ENCODE measurements around the gene UBE2E1. TPM values are rescaled to one million over a fixed set of nuclear protein-coding genes. Genes with fewer than 3 reads are reported as not detected.

Gene UBE2E1
- total RNA-seq, 4 donors from 2014 or later, result 32.6 to 62.5 (median 55.9) TPM

DNA sequence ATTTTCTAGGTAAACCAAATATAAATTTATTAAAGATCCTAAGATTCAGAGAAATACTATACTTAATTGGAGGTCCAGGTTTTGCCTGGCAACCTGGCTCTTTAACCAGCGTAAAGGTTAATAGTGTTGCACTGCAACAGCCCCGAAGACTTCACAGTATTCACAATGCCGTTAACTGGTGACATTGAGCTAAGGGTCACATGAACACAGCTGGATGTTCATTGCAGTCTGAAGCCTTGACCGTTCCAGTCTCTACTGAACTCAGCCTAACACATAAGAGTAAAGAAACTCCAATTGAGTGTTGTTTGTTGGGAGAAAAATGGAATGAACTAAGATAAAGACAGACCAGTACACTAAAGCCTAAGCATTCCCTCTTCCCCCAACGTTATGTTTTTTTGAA lies 84.2 kb downstream of the UBE2E1 start:
- H3K4me3 ChIP-seq (ENCODE audit: low read depth, poor library complexity, severe bottlenecking), result no peak overlapping the region
- intact Hi-C loops (cut with DNase I; ENCODE audit: low total_unique reads), result no loop called here
- WGBS, 2 donors, result 89 to 90% methylated on average over 5 of the region's 5 CpGs
- TF ChIP-seq POLR2A (IDR thresholded peaks at IDR 0.05), result no peak
- TF ChIP-seq, protein P1, sequence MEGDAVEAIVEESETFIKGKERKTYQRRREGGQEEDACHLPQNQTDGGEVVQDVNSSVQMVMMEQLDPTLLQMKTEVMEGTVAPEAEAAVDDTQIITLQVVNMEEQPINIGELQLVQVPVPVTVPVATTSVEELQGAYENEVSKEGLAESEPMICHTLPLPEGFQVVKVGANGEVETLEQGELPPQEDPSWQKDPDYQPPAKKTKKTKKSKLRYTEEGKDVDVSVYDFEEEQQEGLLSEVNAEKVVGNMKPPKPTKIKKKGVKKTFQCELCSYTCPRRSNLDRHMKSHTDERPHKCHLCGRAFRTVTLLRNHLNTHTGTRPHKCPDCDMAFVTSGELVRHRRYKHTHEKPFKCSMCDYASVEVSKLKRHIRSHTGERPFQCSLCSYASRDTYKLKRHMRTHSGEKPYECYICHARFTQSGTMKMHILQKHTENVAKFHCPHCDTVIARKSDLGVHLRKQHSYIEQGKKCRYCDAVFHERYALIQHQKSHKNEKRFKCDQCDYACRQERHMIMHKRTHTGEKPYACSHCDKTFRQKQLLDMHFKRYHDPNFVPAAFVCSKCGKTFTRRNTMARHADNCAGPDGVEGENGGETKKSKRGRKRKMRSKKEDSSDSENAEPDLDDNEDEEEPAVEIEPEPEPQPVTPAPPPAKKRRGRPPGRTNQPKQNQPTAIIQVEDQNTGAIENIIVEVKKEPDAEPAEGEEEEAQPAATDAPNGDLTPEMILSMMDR (IDR thresholded peaks at IDR 0.05), result no peak
- no peak for DNase-seq (ENCODE audit: low spot score in 2 of 2)

DNA sequence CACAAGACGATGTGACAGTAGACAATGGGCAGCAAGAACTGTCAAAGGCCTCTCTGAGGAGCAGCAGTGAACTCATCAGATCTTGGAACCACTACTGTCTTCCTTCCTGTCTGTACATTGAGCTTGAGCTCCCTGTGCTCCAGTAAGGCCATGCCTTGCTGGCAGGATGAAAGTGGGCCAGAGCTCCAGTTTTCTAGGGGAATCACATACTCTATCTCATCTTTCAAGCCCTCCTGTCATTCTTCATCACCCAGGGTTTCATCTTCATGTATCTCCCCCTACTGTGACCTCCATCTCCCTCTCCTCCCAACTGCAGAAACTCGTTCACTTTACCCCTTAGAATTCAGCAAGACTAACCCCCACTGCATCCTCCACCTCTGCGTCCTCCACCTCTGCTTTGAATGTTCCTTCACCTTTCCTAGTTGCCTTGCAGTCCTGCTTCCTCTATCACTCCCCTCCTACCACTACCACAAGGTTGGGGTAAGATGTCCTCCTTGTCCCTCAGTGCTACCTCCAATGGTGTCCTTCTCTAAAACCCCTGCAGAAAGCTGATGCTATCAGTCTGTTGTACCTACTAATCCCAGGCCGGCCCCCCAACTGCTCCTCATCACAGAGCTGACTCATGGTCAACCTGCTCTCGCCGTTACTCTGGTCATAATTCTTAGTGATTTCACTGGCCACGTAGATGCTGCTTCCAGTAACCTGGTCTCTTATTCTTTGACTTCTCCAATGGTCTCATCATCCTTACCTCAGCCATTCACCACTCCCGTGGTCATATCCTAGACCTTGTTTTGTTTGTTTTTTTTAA lies 88.7 kb downstream of the UBE2E1 start:
- DNase-seq (ENCODE audit: low spot score in 2 of 2), result no peak
- TF ChIP-seq POLR2A (IDR thresholded peaks at IDR 0.05), result no peak
- TF ChIP-seq, protein P1 (IDR thresholded peaks at IDR 0.05), result no peak
- 87 to 94% methylated on average over 8 of the region's 8 CpGs for WGBS, 2 donors
- no peak overlapping the region for H3K4me3 ChIP-seq (ENCODE audit: low read depth, poor library complexity, severe bottlenecking)
- intact Hi-C loops (cut with DNase I; ENCODE audit: low total_unique reads), result no loop called here

DNA sequence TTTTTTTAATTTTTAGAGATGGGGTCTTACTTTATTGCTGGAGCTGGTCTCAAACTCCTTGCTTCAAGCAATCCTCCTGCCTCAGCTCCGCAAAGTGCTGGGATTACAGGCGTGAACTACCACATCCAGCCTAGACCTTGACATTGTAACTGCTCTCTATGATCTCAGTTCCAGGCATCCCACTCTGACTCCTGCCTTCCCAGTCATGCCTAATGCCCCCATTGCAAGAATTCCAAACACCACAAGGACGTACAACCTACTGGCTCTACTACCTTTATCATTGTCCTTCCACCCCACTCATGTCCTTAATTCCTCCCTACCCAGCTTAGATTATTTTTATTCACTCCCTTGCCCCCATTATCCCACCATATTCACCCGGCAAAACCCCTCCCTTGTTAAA lies 89.4 kb downstream of the UBE2E1 start:
- no peak for DNase-seq (ENCODE audit: low spot score in 2 of 2)
- intact Hi-C loops (cut with DNase I; ENCODE audit: low total_unique reads), result no loop called here
- no peak overlapping the region for H3K4me3 ChIP-seq (ENCODE audit: low read depth, poor library complexity, severe bottlenecking)
- TF ChIP-seq, protein P1 (IDR thresholded peaks at IDR 0.05), result no peak
- no peak for TF ChIP-seq POLR2A (IDR thresholded peaks at IDR 0.05)
- WGBS, 2 donors, result 82 to 94% methylated on average over 4 of the region's 4 CpGs

DNA sequence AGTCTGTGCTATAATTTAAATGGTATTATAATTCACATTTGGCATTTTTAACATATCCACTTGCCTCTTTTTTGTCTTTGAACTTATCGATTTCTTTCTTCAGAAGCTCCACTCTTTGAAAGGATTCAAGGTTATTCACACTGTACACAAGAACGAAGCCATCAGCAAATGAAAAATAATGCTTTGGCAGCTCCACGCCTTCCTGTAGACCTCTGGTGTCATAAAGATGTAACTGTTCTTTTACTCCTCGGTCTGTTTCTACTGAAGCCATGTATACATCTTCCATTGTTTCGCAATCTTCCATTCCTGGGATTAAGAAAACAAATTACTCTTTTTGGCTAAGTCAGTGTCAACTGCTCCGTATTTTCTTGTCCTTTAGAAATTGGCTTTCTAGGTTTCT lies 95.0 kb downstream of the UBE2E1 start:
- intact Hi-C loops (cut with DNase I; ENCODE audit: low total_unique reads), result no loop called here
- H3K4me3 ChIP-seq (ENCODE audit: low read depth, poor library complexity, severe bottlenecking), result no peak overlapping the region
- no peak for DNase-seq (ENCODE audit: low spot score in 2 of 2)
- no peak for TF ChIP-seq POLR2A (IDR thresholded peaks at IDR 0.05)
- TF ChIP-seq, protein P1 (IDR thresholded peaks at IDR 0.05), result no peak
- 78 to 79% methylated on average over 6 of the region's 6 CpGs for WGBS, 2 donors

DNA sequence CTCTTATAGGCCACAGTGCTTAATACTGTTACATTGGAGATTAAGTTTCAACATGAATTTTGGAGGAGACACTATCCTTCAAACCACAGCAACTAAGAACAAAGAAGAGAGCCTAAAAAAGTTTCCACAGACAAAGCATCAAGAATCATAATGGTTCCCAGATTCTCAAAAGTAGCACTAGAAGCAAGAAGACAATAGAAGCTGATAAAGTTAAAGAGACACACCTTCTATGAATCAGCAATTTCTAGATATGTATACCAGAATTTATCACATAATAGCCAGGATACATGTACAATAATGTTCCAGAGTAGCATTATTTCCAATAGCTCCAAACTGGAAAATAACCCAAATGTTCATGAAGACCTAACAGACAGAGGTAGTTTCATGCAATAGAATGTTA lies 98.8 kb downstream of the UBE2E1 start:
- TF ChIP-seq, protein P1 (IDR thresholded peaks at IDR 0.05), result no peak
- TF ChIP-seq POLR2A (IDR thresholded peaks at IDR 0.05), result no peak
- H3K4me3 ChIP-seq (ENCODE audit: low read depth, poor library complexity, severe bottlenecking), result no peak overlapping the region
- no peak for DNase-seq (ENCODE audit: low spot score in 2 of 2)
- intact Hi-C loops (cut with DNase I; ENCODE audit: low total_unique reads), result no loop called here

DNA sequence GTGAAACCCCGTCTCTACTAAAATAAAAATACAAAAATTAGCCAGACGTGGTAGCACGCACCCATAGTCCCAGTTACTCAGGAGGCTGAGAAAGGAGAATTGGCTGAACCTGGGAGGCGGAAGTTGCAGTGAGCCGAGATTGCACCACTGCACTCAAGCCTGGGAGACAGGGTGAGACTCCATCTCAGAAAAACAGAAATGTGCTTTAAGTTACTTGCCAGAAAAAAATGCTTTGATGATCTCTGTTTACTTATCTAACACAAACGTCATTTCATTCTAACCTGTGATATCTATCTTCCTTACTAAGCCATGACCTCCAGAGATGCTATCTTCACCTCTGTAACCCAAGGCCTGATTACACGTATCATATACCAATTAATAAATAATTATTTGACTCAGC lies 103.6 kb downstream of the UBE2E1 start:
- intact Hi-C loops (cut with DNase I; ENCODE audit: low total_unique reads), result no loop called here
- no peak for DNase-seq (ENCODE audit: low spot score in 2 of 2)
- TF ChIP-seq POLR2A (IDR thresholded peaks at IDR 0.05), result no peak
- H3K4me3 ChIP-seq (ENCODE audit: low read depth, poor library complexity, severe bottlenecking), result no peak overlapping the region
- WGBS, 2 donors, result 89 to 94% methylated on average over 7 of the region's 7 CpGs
